Measurements from ENCODE around the gene PNPO. TPM values are rescaled to one million over a fixed set of nuclear protein-coding genes. Genes with fewer than 3 reads are reported as not detected.

The PNPO gene
- total and polyA plus RNA-seq, 2 of the 13 experiments (the other 11 are each of a cell fraction or from before 2014, with no cell fraction given) = 47.9 to 63.3 TPM

GRCh38 chr17:47945529-47946508, 4.4 kb downstream of the PNPO start (continued):
- TF ChIP-seq ZNF687 (CRISPR knock-in tag; IDR thresholded peaks at IDR 0.05) = peak; percentile 60

GRCh38 chr17:47946516-47946915, 5.1 kb downstream of the PNPO start:
- 97% methylated on average over 6 of the region's 6 CpGs for WGBS (ENCODE audit: low lambda C conversion rate)
- intact Hi-C loops (cut with micrococcal nuclease; ENCODE audit: unreplicated experiment) (no loop called here), in situ Hi-C loops (cut with HindIII; ENCODE audit: extremely low pct_ligation_motif_present, low pct_unique_long_range_greater_than_20kb) (no loop called here)

More at GRCh38 chr17:47946516-47946915, 5.1 kb downstream of the PNPO start:
- Histone ChIP-seq H3K4me2 (ENCODE audit: low read depth, low read length) (peak overlapping the region; percentile 23; the same call in 1 of the 2 replicates), H2AFZ (ENCODE audit: low read length) (no peak overlapping the region), H3K4me3 (replicated peaks in 1 of 3; ENCODE audit: insufficient read depth in 1 of 3, low read depth in 2 of 3, low read length in 3 of 3) (no peak overlapping the region), H3K27ac (ENCODE audit: extremely low read length, insufficient read depth, low read length) (peak overlapping the region; percentile 55), H3K4me1 (ENCODE audit: insufficient read depth, low read length) (peaks cover 95% of the 10 kb centered on the region), H3K36me3 (replicated peaks in 1 of 2; ENCODE audit: control insufficient read depth in 1 of 2, insufficient read depth in 2 of 2, low read length in 2 of 2) (peaks cover 6 to 42% of the 10 kb centered on the region in 2 experiments), H3K27me3 (ENCODE audit: control insufficient read depth in 1 of 2, insufficient read depth in 2 of 2, low read length in 2 of 2) (no peaks in the 10 kb centered on the region), H3K79me2 (ENCODE audit: insufficient read depth, low read length) (peaks cover 20% of the 10 kb centered on the region), H4K20me1 (ENCODE audit: insufficient read depth, low read length) (no peaks in the 10 kb centered on the region), H3K9me3 (ENCODE audit: low read length) (no peaks in the 10 kb centered on the region), H3K9ac (ENCODE audit: insufficient read depth, low read depth, low read length) (peak overlapping the region; percentile 14; the same call in 1 of the 2 replicates)
- no peak for FAIRE-seq
- POLR2A ChIA-PET = interaction anchor here (1.0 to 2.1 kb wide), 8 partner anchors 10 to 297 kb away, joined by 3 to 31 read pairs (median 6); partner anchors contain the start of genes CDK5RAP3, LRRC46, MRPL10 and NFE2L1
- BruUV-seq (replicated peaks) = no TSS peak
- no peak for DNase-seq (ENCODE audit: low spot score)
- no peak for ATAC-seq
- TF ChIP-seq ZNF879 (CRISPR knock-in tag; IDR thresholded peaks at IDR 0.05) = no peak
- TF ChIP-seq ARID2 (CRISPR knock-in tag; IDR thresholded peaks at IDR 0.05; ENCODE audit: borderline replicate concordance) = 0 out of 2 replicates have a peak, but pooled peaks have one; percentile 15
- TF ChIP-seq ZNF816 (CRISPR knock-in tag; IDR thresholded peaks at IDR 0.05; ENCODE audit: borderline replicate concordance) = peak; percentile 31; the same call in 1 of the 2 replicates
- no peak for TF ChIP-seq ZMAT5 (CRISPR knock-in tag; IDR thresholded peaks at IDR 0.05; ENCODE audit: borderline replicate concordance, low read depth)
- 0 out of 2 replicates have a peak, but pooled peaks have one; percentile 19 for TF ChIP-seq CSRNP1 (CRISPR knock-in tag; IDR thresholded peaks at IDR 0.05)
- 0 out of 2 replicates have a peak, but pooled peaks have one; percentile 8 for TF ChIP-seq BORCS8-MEF2B (CRISPR knock-in tag; IDR thresholded peaks at IDR 0.05)
- TF ChIP-seq ZNF354B (CRISPR knock-in tag; IDR thresholded peaks at IDR 0.05) = 0 out of 2 replicates have a peak, but pooled peaks have one; percentile 22
- 0 out of 2 replicates have a peak, but pooled peaks have one; percentile 43 for TF ChIP-seq ZMAT3 (CRISPR knock-in tag; conservative IDR thresholded peaks at IDR 0.05)
- TF ChIP-seq SNAPC5 (CRISPR knock-in tag; IDR thresholded peaks at IDR 0.05; ENCODE audit: borderline replicate concordance) = 0 out of 2 replicates have a peak, but pooled peaks have one; percentile 25
- 0 out of 2 replicates have a peak, but pooled peaks have one; percentile 31 for TF ChIP-seq WIZ (CRISPR knock-in tag; IDR thresholded peaks at IDR 0.05)
- CTCF ChIA-PET (ENCODE audit: low intra/inter-chr PET ratio, low total read pairs) = interaction anchor here (1.0 to 1.6 kb wide), 2 partner anchors 10 to 24 kb away, joined by 3 to 11 read pairs; partner anchors contain the start of gene CDK5RAP3
